WTC11 (cell line): ENCODE results near the gene SPRY2.

Experiments used
- CTCF ChIP-seq: fragments of 200-600 bp; IDR thresholded peaks from 2 replicates; pipeline ENCODE4 v1.8.0; 2022; ENCODE audit warnings: antibody characterized with exemption
- E2F1 ChIP-seq: sonication (generic); formaldehyde crosslinking; IDR thresholded peaks from 2 replicates; pipeline ENCODE4 v1.8.0; 2022; ENCODE audit warnings: mild to moderate bottlenecking, missing genetic modification reagents
- E2F5 ChIP-seq: sonication (generic); formaldehyde crosslinking; IDR thresholded peaks from 2 replicates; pipeline ENCODE4 v1.8.1; 2022; ENCODE audit warnings: mild to moderate bottlenecking, moderate library complexity, missing genetic modification reagents

- TF ChIP-seq CTCF = no peak
- no peak for TF ChIP-seq E2F1 (CRISPR knock-in tag)
- no peak for TF ChIP-seq E2F5
Observed at GRCh38 chr13:80374901-80375300, 34.0 kb upstream of the SPRY2 start.
